Measurements from ENCODE around the gene TFE3. TPM values are rescaled to one million over a fixed set of nuclear protein-coding genes. Genes with fewer than 3 reads are reported as not detected.

The TFE3 gene
- total and polyA plus RNA-seq, 10 of the 15 experiments (the other 5 are each of a cell fraction or from before 2014, with no cell fraction given), result 3.5 to 20.4 (median 11.6) TPM

DNA sequence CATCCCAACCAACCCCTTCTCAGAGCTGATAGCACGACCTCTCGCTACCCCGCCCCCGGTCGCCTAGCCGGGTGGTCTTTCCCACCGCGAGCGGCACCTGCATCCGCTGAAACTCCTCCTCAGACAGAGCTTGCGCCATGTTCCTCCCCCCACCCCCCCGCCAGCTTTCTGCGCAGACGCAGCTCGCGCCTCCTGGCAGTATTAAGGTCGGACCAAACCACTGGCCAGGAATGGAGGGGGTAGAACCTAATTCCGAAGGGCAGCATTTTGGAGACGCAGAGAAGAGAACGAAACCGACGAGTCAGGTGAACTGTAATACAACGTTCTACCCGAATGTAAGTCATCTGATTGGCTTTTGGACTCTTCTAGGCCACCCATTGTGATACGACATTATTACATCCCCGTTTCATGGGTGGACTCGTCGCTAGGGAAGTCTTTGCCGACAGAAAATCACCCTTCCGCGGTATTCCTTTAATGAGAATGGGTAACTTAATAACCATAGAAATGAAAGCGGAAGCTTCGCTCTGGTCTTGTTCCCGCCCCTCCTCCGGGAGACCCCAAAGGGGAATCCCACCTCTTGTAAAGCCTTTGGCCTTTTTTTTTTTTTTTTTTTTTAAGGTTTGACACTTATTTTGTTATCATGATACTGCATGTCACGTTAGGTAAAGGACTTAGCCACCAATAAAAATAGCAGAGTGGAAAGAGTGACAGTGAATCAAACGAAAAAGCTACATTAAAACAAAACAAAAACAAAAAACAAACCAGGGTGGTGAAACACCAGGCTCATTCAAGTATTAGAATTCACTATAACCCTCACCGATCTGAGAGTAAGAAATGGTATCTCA is 40.8 kb downstream of the TFE3 start, which contains the start of gene GRIPAP1 (continued):
- TF ChIP-seq TCF7 (IDR thresholded peaks at IDR 0.05; ENCODE audit: borderline replicate concordance), result no peak
- TF ChIP-seq TBL1XR1 (IDR thresholded peaks at IDR 0.05; ENCODE audit: low read depth, low read length), result no peak; the same call in 1 of the 2 replicates
- no peak for TF ChIP-seq NR2F1 (conservative IDR thresholded peaks at IDR 0.05)
- TF ChIP-seq CUX1 (IDR thresholded peaks at IDR 0.05; ENCODE audit: insufficient replicate concordance, low read depth, low read length), result no peak
- TF ChIP-seq RCOR1 (conservative IDR thresholded peaks at IDR 0.05; ENCODE audit: low read depth, low read length), result no peak
- TF ChIP-seq, protein P1, sequence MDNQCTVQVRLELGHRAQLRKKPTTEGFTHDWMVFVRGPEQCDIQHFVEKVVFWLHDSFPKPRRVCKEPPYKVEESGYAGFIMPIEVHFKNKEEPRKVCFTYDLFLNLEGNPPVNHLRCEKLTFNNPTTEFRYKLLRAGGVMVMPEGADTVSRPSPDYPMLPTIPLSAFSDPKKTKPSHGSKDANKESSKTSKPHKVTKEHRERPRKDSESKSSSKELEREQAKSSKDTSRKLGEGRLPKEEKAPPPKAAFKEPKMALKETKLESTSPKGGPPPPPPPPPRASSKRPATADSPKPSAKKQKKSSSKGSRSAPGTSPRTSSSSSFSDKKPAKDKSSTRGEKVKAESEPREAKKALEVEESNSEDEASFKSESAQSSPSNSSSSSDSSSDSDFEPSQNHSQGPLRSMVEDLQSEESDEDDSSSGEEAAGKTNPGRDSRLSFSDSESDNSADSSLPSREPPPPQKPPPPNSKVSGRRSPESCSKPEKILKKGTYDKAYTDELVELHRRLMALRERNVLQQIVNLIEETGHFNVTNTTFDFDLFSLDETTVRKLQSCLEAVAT (IDR thresholded peaks at IDR 0.05), result 0 out of 2 replicates have a peak, but pooled peaks have one; percentile 3
- no peak; the same call in 1 of the 2 replicates for TF ChIP-seq GATAD2B (conservative IDR thresholded peaks at IDR 0.05; ENCODE audit: low read depth)
- TF ChIP-seq SUZ12 (IDR thresholded peaks at IDR 0.05; ENCODE audit: unreplicated experiment), result no peak
- TF ChIP-seq SREBF2 (IDR thresholded peaks at IDR 0.05; ENCODE audit: low read length), result no peak
- no peak for TF ChIP-seq ZNF207 (IDR thresholded peaks at IDR 0.05; ENCODE audit: borderline replicate concordance)
- TF ChIP-seq, protein P2, sequence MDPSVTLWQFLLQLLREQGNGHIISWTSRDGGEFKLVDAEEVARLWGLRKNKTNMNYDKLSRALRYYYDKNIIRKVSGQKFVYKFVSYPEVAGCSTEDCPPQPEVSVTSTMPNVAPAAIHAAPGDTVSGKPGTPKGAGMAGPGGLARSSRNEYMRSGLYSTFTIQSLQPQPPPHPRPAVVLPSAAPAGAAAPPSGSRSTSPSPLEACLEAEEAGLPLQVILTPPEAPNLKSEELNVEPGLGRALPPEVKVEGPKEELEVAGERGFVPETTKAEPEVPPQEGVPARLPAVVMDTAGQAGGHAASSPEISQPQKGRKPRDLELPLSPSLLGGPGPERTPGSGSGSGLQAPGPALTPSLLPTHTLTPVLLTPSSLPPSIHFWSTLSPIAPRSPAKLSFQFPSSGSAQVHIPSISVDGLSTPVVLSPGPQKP (IDR thresholded peaks at IDR 0.05; ENCODE audit: low read depth, low read length), result no peak
- no peak for TF ChIP-seq ZNF622 (IDR thresholded peaks at IDR 0.05)
- no peak for TF ChIP-seq ZZZ3 (IDR thresholded peaks at IDR 0.05; ENCODE audit: control insufficient read depth, insufficient read length, low read depth)
- TF ChIP-seq NR2C2 (IDR thresholded peaks at IDR 0.05; ENCODE audit: borderline replicate concordance, control insufficient read depth, insufficient read length, low read depth), result no peak
- TF ChIP-seq JUND (IDR thresholded peaks at IDR 0.05; ENCODE audit: low read depth, low read length), result peak; percentile 91; the same call in 1 of the 2 replicates
- TF ChIP-seq, protein P3, sequence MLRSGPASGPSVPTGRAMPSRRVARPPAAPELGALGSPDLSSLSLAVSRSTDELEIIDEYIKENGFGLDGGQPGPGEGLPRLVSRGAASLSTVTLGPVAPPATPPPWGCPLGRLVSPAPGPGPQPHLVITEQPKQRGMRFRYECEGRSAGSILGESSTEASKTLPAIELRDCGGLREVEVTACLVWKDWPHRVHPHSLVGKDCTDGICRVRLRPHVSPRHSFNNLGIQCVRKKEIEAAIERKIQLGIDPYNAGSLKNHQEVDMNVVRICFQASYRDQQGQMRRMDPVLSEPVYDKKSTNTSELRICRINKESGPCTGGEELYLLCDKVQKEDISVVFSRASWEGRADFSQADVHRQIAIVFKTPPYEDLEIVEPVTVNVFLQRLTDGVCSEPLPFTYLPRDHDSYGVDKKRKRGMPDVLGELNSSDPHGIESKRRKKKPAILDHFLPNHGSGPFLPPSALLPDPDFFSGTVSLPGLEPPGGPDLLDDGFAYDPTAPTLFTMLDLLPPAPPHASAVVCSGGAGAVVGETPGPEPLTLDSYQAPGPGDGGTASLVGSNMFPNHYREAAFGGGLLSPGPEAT (IDR thresholded peaks at IDR 0.05; ENCODE audit: low read depth), result peak; percentile 73
- no peak for TF ChIP-seq EZH2 (IDR thresholded peaks at IDR 0.05; ENCODE audit: borderline replicate concordance, control insufficient read depth, low read depth, low read length)
- TF ChIP-seq, protein P4, sequence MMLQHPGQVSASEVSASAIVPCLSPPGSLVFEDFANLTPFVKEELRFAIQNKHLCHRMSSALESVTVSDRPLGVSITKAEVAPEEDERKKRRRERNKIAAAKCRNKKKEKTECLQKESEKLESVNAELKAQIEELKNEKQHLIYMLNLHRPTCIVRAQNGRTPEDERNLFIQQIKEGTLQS (IDR thresholded peaks at IDR 0.05; ENCODE audit: borderline replicate concordance, extremely low read depth, low read depth, low read length), result no peak
- no peak; the same call in 1 of the 2 replicates for TF ChIP-seq JUNB (IDR thresholded peaks at IDR 0.05)

Measured in GM12878 (cell line).